Measurements from ENCODE around the gene NOVA2.

NOVA2 gene

DNA sequence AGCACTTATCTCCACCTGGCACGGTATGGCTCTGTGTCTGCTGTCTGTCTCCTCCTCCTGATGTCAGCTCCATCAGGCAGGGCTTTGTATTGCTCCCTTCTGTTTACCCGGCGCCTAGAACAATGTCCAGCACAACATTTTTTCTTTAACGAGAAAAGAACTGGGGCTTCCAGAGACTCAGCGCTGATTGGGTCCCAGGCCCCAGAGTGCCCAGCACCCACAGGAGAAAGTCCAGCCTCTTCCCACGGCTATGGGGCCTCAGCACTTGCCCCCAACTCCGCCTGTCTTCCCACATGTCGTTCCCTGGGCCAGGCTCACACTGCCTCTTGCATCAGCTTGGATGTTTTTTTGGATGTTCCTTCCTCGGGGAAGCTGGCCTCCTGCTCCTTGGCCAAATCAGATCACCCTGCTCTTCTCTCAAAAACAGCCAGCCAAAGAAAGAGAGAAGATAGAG lies 78.1 kb downstream of the NOVA2 start:
- DNase-seq (ENCODE audit: low read depth), result no peak

DNA sequence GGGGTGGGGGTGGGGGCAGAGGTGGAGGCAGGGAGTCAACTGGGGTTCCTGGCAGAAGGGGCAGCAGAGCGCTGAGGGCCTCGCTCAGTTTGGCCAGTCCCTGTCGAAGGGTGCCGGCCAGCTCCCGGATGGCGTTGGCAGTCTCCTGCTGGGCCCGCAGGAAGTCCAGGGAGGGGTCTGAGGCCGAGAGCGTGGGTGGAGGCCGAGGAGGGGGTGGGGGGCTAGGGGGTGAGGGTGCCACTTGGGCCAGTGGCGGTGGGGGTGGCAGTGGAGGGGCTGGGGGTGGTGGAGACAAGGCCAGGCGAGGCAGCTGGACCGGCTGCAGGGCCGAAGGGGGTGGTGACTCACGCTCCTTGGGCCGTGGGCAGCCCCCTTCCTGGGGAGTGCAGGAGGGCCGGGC lies 82.8 kb downstream of the NOVA2 start:
- DNase-seq (ENCODE audit: low read depth), result no peak

DNA sequence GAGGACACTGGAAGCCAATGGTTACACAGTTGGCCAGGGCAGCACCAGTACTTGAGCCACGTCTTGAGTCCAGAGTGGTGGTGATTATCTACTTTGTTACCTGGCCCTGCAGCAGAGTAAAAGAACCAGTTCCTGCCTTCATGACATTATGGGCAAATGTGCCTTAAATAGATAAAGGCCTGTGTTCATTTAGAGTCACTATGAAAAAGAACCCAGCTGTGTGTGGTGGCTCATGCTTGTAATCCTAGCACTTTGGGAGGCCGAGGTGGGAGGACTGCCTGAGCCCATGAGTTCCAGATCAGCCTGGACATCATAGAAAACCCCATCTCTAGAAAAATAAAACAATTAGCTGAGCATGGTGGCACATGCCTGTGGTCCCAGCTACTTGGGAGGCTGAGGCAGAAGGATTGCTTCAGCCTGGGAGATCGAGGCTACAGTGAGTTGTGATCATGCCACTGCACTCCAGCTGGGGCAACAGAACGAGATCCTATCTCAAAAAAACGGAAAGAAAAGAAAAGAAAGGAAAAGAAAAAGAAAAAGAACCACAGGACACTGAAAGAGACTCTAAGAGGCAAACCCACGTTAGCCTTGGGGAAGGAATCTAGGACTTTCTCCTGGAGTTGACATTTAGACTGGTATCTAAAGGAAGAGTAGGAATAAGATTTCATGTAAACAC lies 84.3 kb downstream of the NOVA2 start:
- no peak for DNase-seq (ENCODE audit: low read depth)

DNA sequence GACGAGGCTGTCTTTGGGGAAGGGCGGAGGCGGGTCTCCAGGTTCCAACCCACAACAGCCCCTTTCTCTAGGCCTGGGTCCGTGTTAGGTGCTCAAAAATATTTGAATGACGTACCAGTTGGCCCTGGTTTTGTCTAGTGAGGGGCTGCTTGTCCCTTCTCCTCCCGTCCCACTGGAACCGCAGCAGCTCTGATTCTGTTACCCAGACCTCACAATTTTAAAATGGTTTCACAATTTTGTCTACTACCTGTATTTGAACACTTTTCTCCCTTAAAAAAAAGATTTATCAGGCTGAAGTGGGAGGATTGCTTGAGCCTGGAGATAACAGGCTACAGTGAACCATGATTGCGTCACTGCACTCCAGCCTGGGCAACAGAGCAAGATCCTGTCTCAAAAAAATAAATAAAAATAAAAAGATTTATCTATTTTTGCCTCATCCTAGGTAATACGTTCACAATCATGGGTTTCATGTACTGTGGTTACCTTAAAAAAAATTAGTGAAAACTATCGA lies 86.4 kb downstream of the NOVA2 start:
- no peak for DNase-seq (ENCODE audit: low read depth)

DNA sequence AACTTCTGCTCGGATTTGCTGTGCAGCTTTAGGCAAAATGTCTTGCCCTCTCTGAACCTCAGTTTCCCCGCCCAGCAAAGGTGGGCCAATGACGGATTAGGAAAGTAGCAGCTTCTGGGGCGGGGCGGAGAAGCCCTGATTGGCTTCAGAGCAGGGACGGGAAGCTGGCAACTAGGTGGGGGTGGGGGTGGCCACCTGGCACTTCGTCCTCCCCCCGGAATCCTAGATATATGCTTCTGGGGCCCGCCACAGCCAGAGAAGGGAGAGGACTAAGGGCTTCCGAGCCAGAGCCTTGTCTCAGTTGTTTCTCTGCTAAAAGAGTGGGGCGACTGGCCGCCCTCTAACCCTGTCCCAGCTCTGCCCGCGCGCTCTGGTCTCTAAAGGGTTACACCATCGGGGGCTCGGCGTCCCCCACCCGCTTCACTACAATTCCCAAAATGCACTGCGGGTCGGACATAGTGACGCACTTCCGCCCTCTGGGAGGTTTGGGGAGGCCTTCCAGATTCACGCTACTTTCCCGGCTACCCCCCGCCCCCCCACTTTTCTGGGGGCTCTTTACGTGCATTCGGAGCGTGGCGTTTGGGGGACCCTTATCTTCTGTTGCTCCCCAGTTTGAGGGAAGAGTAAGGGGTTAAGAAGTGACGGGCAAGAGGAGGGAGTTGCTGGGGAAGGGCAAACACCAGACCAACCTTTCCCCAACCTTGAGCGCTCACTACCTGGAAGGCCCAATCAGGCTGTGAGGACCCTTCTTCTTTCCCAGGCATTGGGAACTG lies 87.1 kb downstream of the NOVA2 start:
- peak; percentile 81 for DNase-seq (ENCODE audit: low read depth)

DNA sequence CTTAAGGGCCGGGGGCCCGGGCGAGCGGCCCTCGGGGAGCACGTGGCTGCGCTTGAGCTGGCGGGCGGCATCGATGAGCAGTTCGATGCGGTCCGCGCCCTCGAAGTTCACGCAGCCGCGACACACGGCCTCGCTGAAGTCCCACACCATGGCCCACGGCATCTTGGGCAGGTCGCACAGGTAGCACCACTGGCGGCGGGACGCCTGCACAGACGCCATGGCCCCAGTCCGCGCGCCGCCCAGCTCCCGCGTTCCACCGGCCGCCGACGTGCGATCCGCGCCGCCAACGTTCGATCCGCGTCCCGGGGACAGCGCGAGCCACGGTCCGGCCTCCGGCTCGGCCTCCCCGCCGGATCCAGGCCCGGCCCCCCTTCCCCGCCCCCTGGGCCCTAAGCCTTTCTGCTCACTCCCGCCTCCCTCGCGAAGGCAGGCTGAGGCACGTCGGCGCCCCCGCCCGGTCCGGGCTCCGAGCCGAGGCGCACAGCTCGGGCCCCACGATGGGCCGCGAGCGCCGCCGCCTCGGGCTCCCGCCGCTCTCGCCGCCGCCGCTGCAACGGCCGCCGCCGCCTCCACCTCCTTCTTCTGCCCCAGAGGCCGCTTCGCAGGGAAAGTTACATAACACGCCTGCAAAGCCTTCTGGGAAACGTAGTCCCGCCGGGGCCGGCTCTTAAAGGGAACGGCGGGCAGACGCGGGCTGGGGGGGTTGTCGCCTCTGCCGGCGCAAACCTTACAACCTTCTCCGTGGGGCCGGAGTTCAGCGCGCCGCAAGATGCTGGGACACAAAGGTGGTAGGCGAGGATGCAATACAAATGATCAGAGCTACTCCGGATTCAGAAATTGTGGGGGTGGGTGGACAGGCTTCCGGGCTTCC lies 87.9 kb downstream of the NOVA2 start, which contains the start of gene IRF2BP1:
Gene IRF2BP1, minus strand, starts transcription at position 586 of the 871 bp plus-strand sequence. Its CDS starts 367 bp downstream, at position 219.
- DNase-seq (ENCODE audit: low read depth), result peak; percentile 81

DNA sequence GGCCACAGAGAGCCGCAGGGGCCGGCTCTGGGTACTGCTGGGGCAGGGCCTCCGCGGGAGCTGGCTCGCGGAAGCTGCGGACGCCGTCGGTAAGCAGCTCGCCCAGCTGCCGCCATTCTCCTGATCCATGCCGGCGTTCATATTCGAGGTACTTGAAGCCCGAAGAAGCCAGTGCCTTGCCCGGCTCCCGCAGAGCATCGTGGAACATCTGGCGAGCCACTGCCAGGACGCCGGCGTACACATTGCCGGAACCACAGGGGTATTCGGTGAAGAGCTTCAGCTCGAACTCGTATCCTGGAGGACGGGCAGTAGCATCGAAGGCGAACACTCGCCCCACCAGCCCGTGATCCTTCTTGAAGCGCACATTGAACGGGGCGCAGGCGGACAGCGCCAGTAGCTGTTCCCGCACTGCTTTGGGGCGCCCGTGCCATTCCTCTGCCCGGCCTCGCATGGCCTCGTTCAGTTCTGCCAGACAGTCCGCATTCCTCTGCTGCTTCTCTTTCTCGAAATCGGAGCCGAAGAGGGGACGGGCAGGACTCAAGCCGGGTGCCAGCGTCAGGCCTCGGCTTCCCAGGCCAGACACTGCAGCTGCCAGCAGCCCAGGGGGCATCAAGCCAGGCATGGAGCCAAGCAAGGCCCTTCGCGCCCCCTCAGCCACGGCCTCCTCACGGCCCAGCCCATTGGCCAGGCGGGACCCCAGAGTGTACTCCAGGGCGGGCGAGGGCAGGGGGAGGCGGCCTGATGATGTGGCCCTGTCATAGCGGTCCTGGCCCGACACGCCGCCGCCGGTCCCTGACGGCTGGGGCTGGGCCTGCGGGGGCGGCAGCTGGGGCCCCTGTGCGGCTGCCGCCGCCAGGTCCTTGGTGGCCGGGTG lies 88.7 kb downstream of the NOVA2 start:
- DNase-seq (ENCODE audit: low read depth), result no peak

DNA sequence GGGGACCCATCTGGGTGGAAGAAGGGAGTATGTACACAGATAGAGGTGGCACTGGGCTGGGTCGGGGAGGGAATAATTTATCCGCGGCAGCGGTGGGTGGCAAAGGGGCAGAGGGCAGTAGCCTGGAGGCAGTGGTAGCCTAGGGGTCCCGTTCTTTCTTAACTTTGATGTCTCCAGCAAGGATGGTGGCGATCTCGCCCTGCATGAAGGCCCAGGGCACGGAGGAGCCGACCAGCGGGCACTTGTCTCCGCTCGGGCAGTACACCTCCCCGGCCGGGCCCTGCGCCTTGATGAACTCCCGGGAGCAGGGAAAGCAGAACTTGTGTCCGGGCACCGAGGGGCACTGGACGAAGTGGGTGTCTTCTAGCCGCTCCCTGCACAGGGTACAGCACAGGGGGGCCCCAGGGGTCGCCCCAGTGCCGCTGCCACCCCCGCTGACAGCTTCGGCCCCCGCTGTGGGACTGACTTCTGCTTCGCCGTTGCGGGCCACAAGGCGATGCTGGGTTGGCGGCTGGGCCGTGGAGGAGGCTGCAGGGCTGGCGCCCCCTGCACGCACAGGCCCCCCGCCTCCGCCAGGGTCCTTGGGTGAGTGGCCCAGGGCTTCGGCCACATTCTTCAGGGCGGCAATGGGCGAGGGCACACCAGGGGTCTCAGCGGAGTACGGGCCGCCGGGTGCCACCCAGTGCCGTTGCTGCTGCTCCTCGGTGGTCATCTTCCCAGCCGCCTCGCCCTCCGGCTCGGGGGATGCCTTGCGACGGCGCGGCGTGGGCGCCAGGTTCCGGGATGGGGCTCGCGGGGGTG lies 89.6 kb downstream of the NOVA2 start:
- no peak for DNase-seq (ENCODE audit: low read depth)
